GM21619 (cell line): ENCODE data around the gene TMEM100.
A peak's percentile ranks its signal among the peaks of the same experiment; 100 is the strongest.

ENCODE experiments used
- ATAC-seq: cut with Tn5 transposase; IDR thresholded peaks from one replicate; pipeline ENCODE4 v1.9.1; 2021; ENCODE audit not compliant: unreplicated experiment

TMEM100 gene

DNA sequence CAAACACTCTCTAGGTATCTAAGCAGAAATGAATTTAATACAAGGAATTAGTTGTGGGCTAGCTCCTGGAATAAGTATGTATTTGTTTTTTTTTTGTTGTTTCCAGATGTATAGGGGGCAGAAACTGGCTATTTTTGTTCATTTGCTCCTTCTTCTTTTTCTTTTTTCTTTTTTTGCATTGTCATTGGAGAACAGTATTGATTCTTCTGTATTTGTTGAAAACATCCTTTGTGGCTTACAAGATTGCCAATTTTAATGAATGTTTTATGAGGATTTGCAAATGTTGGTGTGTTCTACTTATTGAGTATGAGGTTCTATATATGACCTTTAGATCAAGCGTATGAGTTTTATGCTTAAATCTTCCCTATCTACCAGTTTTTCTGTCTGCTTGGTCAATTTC is 22.6 kb upstream of the TMEM100 start:
- ATAC-seq = no peak

- ATAC-seq = peak; percentile 28
These were observed 20.5 kb upstream of the TMEM100 start for GRCh38 chr17:55743103-55743679.

GRCh38 chr17:55742272-55743102 is 19.8 kb upstream of the TMEM100 start:
- peak; percentile 90 for ATAC-seq

DNA sequence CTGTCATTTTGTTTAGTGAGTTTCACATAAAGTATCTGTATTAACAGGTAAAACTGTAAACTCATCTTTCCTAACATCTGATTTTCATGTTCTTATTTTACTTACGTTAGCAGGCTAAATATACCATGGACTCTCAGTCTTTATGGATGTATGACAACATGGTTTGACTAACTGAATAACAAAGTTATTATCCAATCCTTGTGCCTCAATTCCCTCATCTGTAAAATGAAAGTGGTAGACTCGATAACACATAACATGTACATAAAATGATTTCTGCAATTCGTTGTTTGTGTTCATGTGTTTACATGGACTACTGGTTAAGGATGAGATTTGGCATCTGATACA is 18.7 kb upstream of the TMEM100 start:
- no peak for ATAC-seq

DNA sequence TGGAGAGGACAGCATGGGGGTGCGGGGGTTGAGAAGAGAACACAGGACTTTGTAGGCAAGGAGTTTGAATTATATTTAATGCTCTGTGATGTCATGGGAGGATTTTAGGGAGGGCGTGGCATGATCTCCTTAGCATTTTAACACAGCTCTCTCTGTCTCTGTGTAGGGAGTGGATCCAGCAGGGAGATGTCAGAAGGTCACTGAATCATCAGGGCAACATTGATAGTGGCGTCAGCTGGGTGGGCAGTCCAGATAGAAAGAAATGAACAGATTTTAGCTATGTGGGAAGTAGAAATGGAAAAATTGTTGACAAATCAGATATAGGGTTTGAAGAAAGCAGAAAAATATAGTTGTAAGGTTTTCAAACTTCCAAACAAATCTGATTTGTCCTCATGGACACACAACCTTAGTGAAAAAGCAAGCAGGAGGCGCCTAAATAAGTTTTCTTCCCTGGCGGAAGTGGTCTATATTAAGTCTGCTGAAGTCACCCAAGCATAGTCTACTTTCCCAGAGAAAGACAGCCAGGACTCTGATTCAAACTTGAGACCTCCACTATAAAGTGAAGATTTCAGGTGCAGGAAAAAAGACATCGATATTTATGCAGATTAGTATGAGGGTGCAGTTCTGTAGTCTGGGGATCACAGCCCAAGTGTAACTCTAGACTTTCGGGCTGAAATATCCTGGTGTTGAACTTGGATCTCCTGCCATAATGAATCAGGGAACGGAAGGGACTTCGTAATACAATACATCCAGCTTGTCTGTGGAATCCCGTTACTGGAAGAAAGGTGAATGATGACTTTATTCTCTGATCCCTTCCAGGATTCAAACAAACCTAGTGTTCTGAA is 18.1 kb upstream of the TMEM100 start:
- no peak for ATAC-seq

GRCh38 chr17:55737976-55738501 is 15.4 kb upstream of the TMEM100 start:
- no peak for ATAC-seq

DNA sequence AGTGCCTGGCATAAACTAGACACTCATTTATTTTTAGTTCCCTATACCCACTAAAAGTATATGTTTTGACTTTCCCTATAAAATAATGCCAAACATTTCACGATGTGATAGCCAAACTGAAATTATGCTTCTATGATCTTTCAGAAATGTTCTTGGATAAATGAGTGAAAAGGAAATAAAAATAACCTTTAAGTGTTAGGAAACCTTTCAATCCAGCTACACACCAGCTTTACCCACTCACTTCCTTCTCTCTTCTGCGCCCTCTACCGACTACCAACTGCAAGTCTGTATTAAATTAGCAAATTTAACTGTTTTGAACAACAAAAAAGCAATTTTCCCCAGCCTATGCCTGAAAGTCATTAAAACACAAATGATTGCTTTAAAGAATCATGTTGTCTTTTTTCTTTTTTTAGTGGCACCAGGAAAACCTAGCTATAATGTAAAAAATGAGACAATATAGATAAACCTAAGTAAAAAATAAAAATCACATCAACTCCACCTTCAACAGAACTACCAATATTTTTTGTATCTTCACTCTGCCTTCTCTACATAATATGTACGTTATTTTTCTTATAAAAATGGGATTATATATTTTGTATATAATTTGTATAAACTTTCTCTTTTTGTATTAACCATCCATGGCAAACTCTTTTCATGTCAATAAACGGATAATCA is 13.2 kb upstream of the TMEM100 start:
- no peak for ATAC-seq

GRCh38 chr17:55734128-55734781 is 11.6 kb upstream of the TMEM100 start:
- ATAC-seq = peak; percentile 66

- no peak for ATAC-seq
These were observed 9.1 kb upstream of the TMEM100 start for GRCh38 chr17:55731586-55732250.

- ATAC-seq = no peak
These were observed 8.1 kb upstream of the TMEM100 start for GRCh38 chr17:55730808-55731207.

DNA sequence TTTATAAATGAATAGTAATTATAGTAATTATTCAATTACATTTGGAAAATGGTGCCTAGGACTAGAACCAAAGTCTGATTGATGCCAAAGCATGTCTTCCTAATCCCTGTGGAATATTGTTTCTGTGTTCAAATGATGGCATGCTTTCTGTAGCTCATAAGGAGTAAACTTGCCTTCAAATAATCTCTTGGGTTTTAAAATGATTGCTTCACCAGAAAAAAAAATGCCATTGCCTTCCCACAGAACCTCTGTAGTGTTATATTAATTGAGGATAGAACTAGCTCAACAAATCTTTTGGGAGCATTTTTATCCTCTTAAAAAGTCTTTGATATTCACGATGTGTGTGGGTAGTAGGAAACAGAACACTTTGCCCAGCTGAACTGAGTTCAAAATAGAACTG is 7.7 kb upstream of the TMEM100 start:
- ATAC-seq = no peak

GRCh38 chr17:55729484-55729883 is 6.8 kb upstream of the TMEM100 start:
- no peak for ATAC-seq

GRCh38 chr17:55728833-55729232 is 6.2 kb upstream of the TMEM100 start:
- no peak for ATAC-seq

DNA sequence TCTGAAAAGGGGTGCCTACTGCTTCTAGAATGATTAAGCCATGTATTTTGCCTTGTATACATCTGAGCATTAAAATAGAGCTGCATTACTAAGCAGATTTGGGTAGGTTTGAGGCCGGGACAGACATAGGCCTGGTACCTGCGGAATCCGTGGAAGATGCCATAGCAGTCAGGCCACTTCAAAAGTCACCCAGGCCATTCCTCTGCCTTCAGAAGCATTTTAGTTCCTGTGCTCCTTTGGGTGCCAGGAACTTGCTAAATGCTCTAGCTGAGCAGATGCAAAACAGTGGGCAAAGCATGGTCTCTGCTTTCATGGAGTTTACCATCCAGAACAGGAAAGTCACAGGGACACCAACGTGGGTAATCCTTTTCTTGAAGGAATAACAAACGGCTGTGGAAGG is 5.7 kb upstream of the TMEM100 start:
- ATAC-seq = no peak

- ATAC-seq = no peak
These were observed 5.3 kb upstream of the TMEM100 start for GRCh38 chr17:55727920-55728319.

- ATAC-seq = no peak
These were observed 4.6 kb upstream of the TMEM100 start for GRCh38 chr17:55727275-55727674.

DNA sequence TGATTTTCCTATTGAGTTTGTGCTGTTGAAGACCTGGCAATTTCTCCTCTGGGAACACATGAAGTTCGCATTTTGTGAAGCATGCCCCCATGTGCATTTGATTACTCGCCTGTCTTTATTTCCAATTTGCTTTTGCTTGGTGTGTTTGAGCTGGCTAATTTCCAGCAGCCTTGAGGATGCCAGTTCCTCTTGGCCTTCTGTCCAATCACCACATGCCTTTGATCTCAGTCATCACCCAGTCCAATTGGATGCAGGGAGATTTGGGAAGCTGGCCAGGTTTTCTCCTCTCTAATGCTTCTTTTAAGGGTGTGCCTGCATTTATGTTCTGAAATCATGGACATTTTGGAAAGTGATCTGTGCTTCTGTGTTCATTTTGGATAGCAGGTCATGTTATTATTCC is 3.8 kb upstream of the TMEM100 start:
- no peak for ATAC-seq

GRCh38 chr17:55723488-55723848 is 804 bp upstream of the TMEM100 start:
- ATAC-seq = no peak

GRCh38 chr17:55722016-55722736 is 488 bp downstream of the TMEM100 start:
- no peak for ATAC-seq
